HepG2 (cell line): ENCODE results near the gene FETUB. TPM values are rescaled to one million over a fixed set of nuclear protein-coding genes. Genes with fewer than 3 reads are reported as not detected.

Experiments used
- ATAC-seq: fragments of 200-7000 bp; cut with Tn5 transposase; 3 replicates; pipeline ENCODE4 v1.9.1; 2020; ENCODE audit warnings: mild to moderate bottlenecking, moderate library complexity
- BruUV-seq: library from RNA; stranded (reverse); fragments of 400-500 nt; replicated peaks from 2 replicates; lab custom pipeline; 2021; lab: Mats Ljungman, UMichigan
- CTCF ChIA-PET: fragments of 300-600 bp; formaldehyde crosslinking; extraction: SDS; loops from one replicate; lab custom pipeline; 2021; ENCODE audit warnings: low total read pairs, inconsistent platforms, low intra/inter-chr PET ratio; lab: Yijun Ruan, JAX
- POLR2A ChIA-PET: fragments of 350-600 bp; sonication (Branson Sonifier 250); formaldehyde crosslinking; loops from one replicate; lab custom pipeline; 2020; ENCODE audit warnings: antibody characterized with exemption, inconsistent platforms; lab: Yijun Ruan, JAX
- DNase-seq: peaks from one replicate; pipeline ENCODE4 v3.0.0-alpha.2; 2015; ENCODE audit warnings: low spot score
- FAIRE-seq: peaks from 3 replicates; lab custom pipeline; 2011; peaks lifted over from hg19 to GRCh38; lab: Jason Lieb, UNC
- H2AFZ ChIP-seq: one replicate; pipeline ENCODE4 v1.6.1; 2011; ENCODE audit warnings: low read length, inconsistent platforms
- H3K27ac ChIP-seq: fragments of 300-600 bp; 3 replicates; pipeline ENCODE4 v1.8.0; 2011; ENCODE audit warnings: mixed run types, mild to moderate bottlenecking, mixed read lengths, low read length, inconsistent platforms; ENCODE audit not compliant: insufficient read depth; ENCODE audit errors: extremely low read length
- H3K27me3 ChIP-seq, 2 experiments: fragments of 200-600 bp in 1 of 2; 2 replicates in 1 of 2; 3 replicates in 1 of 2; pipeline versions ENCODE4 v1.6.0 to v1.8.0; 2011; ENCODE audit warnings: low read length in 2 of 2, mild to moderate bottlenecking in 2 of 2, moderate library complexity in 2 of 2, inconsistent platforms in 1 of 2; ENCODE audit not compliant: insufficient read depth in 2 of 2, control insufficient read depth in 1 of 2
- H3K36me3 ChIP-seq, 2 experiments: fragments of 200-600 bp in 1 of 2; replicated peaks in 1 of 2; 2 replicates in 1 of 2; 3 replicates in 1 of 2; pipeline versions ENCODE4 v1.5.1 to v1.8.0; 2011; ENCODE audit warnings: low read length in 2 of 2, inconsistent platforms in 1 of 2; ENCODE audit not compliant: insufficient read depth in 2 of 2, control insufficient read depth in 1 of 2
- H3K4me1 ChIP-seq: 2 replicates; pipeline ENCODE4 v1.5.1; 2012; ENCODE audit warnings: low read length, inconsistent platforms; ENCODE audit not compliant: insufficient read depth
- H3K4me2 ChIP-seq: 2 replicates; pipeline ENCODE4 v1.6.0; 2011; ENCODE audit warnings: low read depth, low read length, inconsistent platforms
- H3K4me3 ChIP-seq, 3 experiments: fragments of 200-600 bp in 1 of 3; sonication (generic), shearing (Covaris generic) in 1 of 3; replicated peaks in 1 of 3; 2 replicates each; pipeline ENCODE4 v1.5.1; 2011 to 2016; ENCODE audit warnings: low read length in 3 of 3, inconsistent platforms in 2 of 3, low read depth in 2 of 3, mild to moderate bottlenecking in 2 of 3, control low read depth in 1 of 3, mixed read lengths in 1 of 3; ENCODE audit not compliant: insufficient read depth in 1 of 3
- H3K79me2 ChIP-seq: one replicate; pipeline ENCODE4 v1.6.1; 2011; ENCODE audit warnings: low read length, inconsistent platforms; ENCODE audit not compliant: insufficient read depth
- H3K9ac ChIP-seq: 2 replicates; pipeline ENCODE4 v1.6.0; 2011; ENCODE audit warnings: mild to moderate bottlenecking, low read depth, low read length, inconsistent platforms; ENCODE audit not compliant: insufficient read depth
- H3K9me3 ChIP-seq: 2 replicates; pipeline ENCODE4 v1.5.1; 2012; ENCODE audit warnings: mild to moderate bottlenecking, low read length
- H4K20me1 ChIP-seq: 2 replicates; pipeline ENCODE4 v1.6.0; 2011; ENCODE audit warnings: inconsistent platforms, mild to moderate bottlenecking, low read length, moderate library complexity; ENCODE audit not compliant: insufficient read depth
- FOXP1 ChIP-seq, 2 experiments: fragments of 450-650 bp in 1 of 2; IDR thresholded peaks; 2 replicates each; pipeline ENCODE4 v1.6.1; 2017 to 2018; ENCODE audit warnings: antibody characterized with exemption in 1 of 2
- POLR2A ChIP-seq, 2 experiments: IDR thresholded peaks; 2 replicates each; pipeline ENCODE4 v1.6.1; 2011; ENCODE audit warnings: low read depth in 2 of 2, low read length in 2 of 2, mild to moderate bottlenecking in 1 of 2, moderate library complexity in 1 of 2; ENCODE audit not compliant: insufficient read depth in 1 of 2
- SNAPC2 ChIP-seq: sonication (generic); formaldehyde crosslinking; IDR thresholded peaks from 2 replicates; pipeline ENCODE4 v1.8.1; 2022; ENCODE audit warnings: mild to moderate bottlenecking, missing genetic modification reagents
- ZBTB38 ChIP-seq: sonication (generic); formaldehyde crosslinking; IDR thresholded peaks from 2 replicates; pipeline ENCODE4 v1.5.1; 2020; ENCODE audit warnings: mild to moderate bottlenecking, missing genetic modification reagents
- ZNF136 ChIP-seq: sonication (generic); formaldehyde crosslinking; IDR thresholded peaks from 2 replicates; pipeline ENCODE4 v1.8.1; 2022; ENCODE audit warnings: low read depth, mild to moderate bottlenecking, moderate library complexity, missing genetic modification reagents
- ZNF234 ChIP-seq: sonication (generic); formaldehyde crosslinking; conservative IDR thresholded peaks from 2 replicates; pipeline ENCODE4 v1.5.1; 2020; ENCODE audit warnings: mild to moderate bottlenecking, missing genetic modification reagents
- ZNF451 ChIP-seq: sonication (generic); formaldehyde crosslinking; IDR thresholded peaks from 2 replicates; pipeline ENCODE4 v1.5.0; 2020; ENCODE audit warnings: mild to moderate bottlenecking, missing genetic modification reagents
- ZNF652 ChIP-seq: IDR thresholded peaks from 2 replicates; pipeline ENCODE4 v1.6.1; 2016; ENCODE audit warnings: low read depth, borderline replicate concordance
- ZNF747 ChIP-seq: sonication (generic); formaldehyde crosslinking; IDR thresholded peaks from 2 replicates; pipeline ENCODE4 v1.8.1; 2023; ENCODE audit warnings: missing genetic modification reagents, mild to moderate bottlenecking, borderline replicate concordance
- ZNF839 ChIP-seq: sonication (generic); formaldehyde crosslinking; IDR thresholded peaks from 2 replicates; pipeline ENCODE4 v1.4.0; 2020; ENCODE audit warnings: missing genetic modification reagents, mild to moderate bottlenecking, borderline replicate concordance
- ZSCAN21 ChIP-seq: sonication (generic); formaldehyde crosslinking; IDR thresholded peaks from 2 replicates; pipeline ENCODE4 v1.8.0; 2022; ENCODE audit warnings: mild to moderate bottlenecking, missing genetic modification reagents, moderate library complexity, borderline replicate concordance
- WGBS: methylation state at CpG from one replicate; pipeline ENCODE4 v1.1.6; 2017; ENCODE audit warnings: low lambda C conversion rate; 5-methylcytosine and 5-hydroxymethylcytosine counted together
- in situ Hi-C: cut with HindIII; loops from 2 replicates; pipeline ENCODE4 v1.10.0; 2017; ENCODE audit warnings: low pct_unique_long_range_greater_than_20kb; ENCODE audit not compliant: extremely low pct_ligation_motif_present
- intact Hi-C: fragments of 100-400 bp; cut with micrococcal nuclease; formaldehyde crosslinking; loops from one replicate; pipeline ENCODE4 v1.10.0; 2022; ENCODE audit not compliant: unreplicated experiment
- polyA plus RNA-seq, 8 experiments: library from polyadenylated mRNA; depleted of rRNA in 3 of 8; stranded (reverse) in 7 of 8; unstranded in 1 of 8; fragments of >200 nt; fragmentation: Illumina TruSeq in 4 of 8; extraction: Trizol in 4 of 8; gene quantifications; 2 replicates each; pipeline versions ENCODE4 v1.2.1 to v1.2.3, GENCODE V29; 2011 to 2016; ENCODE audit warnings: low read depth in 4 of 8, missing spikeins in 1 of 8, mixed read lengths in 1 of 8; ENCODE audit not compliant: insufficient read depth in 1 of 8
- total RNA-seq, 5 experiments: library from RNA; depleted of rRNA; stranded (reverse); fragments of >200 nt; fragmentation: Illumina TruSeq; extraction: Trizol; gene quantifications; 2 replicates each; pipeline ENCODE4 v1.2.3, GENCODE V29; 2016; ENCODE audit warnings: low read depth in 1 of 5
- TF ChIP-seq, protein P1 (sequence below): sonication (generic); formaldehyde crosslinking; IDR thresholded peaks from 2 replicates; pipeline ENCODE4 v1.5.0; 2020; ENCODE audit warnings: missing genetic modification reagents
- TF ChIP-seq, protein P2 (sequence below): sonication (generic); formaldehyde crosslinking; IDR thresholded peaks from 2 replicates; pipeline ENCODE4 v1.4.0; 2020; ENCODE audit warnings: mild to moderate bottlenecking, missing genetic modification reagents
- TF ChIP-seq, protein P3 (sequence below): sonication (generic); formaldehyde crosslinking; IDR thresholded peaks from 2 replicates; pipeline ENCODE4 v1.4.0; 2020; ENCODE audit warnings: mild to moderate bottlenecking, low read depth, missing genetic modification reagents
- TF ChIP-seq, protein P4 (sequence below): IDR thresholded peaks from 2 replicates; pipeline ENCODE4 v1.6.1; 2016; ENCODE audit warnings: low read depth, missing genetic modification reagents, missing compliant biosample characterization

Gene FETUB
- total and polyA plus RNA-seq, 2 of the 13 experiments (the other 11 are each of a cell fraction or from before 2014, with no cell fraction given) = 2.1 to 4.4 TPM

DNA sequence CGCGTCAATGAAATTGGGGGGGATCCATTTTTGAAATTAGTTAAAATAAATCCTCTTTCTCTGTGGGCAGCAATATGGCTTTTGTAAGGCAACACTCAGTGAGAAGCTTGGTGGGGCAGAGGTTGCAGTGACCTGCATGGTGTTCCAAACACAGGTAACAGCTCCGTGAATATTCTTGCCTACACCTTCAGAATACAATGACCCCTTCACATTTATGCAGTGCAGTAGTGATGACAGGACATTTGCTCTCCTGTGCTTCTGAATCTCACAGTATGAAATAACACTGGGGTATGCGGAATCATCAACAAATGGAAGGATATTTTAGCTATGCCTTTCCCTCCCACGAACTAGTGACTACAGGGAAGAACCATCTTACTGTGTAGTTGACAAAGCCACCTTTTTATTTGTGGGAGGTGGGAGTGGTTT is 20.4 kb upstream of the FETUB start:
- in situ Hi-C loops (loop anchor here (10.0 kb wide), 1 partner anchor 135 kb away; no protein-coding TSS in a partner anchor), intact Hi-C loops (no loop called here)
- peaks cover 66% of the 10 kb centered on the region for H4K20me1 ChIP-seq
- BruUV-seq = no TSS peak
- H3K36me3 ChIP-seq = peaks cover 15 to 37% of the 10 kb centered on the region in 2 experiments
- no peaks in the 10 kb centered on the region for H3K27me3 ChIP-seq
- POLR2A ChIA-PET = interaction anchor here (0.8 to 27.1 kb wide), 5 partner anchors 15 to 123 kb away, joined by 3 to 854 read pairs (median 4); partner anchors contain the start of gene TBCCD1
- CTCF ChIA-PET = no interaction called here
- no peaks in the 10 kb centered on the region for H3K79me2 ChIP-seq
- ATAC-seq = no peak
- FAIRE-seq = no peak
- no peak overlapping the region for H3K4me2 ChIP-seq
- peak overlapping the region; percentile 34 for H3K27ac ChIP-seq
- H2AFZ ChIP-seq = no peak overlapping the region
- DNase-seq = no peak
- H3K4me3 ChIP-seq = no peak overlapping the region
- 96% methylated on average over 5 of the region's 5 CpGs for WGBS
- peaks cover 29% of the 10 kb centered on the region for H3K4me1 ChIP-seq
- no peaks in the 10 kb centered on the region for H3K9me3 ChIP-seq
- H3K9ac ChIP-seq = no peak overlapping the region
- TF ChIP-seq, protein P1, sequence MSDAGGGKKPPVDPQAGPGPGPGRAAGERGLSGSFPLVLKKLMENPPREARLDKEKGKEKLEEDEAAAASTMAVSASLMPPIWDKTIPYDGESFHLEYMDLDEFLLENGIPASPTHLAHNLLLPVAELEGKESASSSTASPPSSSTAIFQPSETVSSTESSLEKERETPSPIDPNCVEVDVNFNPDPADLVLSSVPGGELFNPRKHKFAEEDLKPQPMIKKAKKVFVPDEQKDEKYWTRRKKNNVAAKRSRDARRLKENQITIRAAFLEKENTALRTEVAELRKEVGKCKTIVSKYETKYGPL (CRISPR knock-in tag) = no peak
- TF ChIP-seq ZNF234 (CRISPR knock-in tag) (0 out of 2 replicates have a peak, but pooled peaks have one; percentile 5), ZNF747 (CRISPR knock-in tag) (peak; percentile 29), ZNF652 (CRISPR knock-in tag) (no peak), FOXP1 (IDR thresholded peaks at IDR 0.05) (no peak), FOXP1 (CRISPR knock-in tag; IDR thresholded peaks at IDR 0.05) (no peak), ZNF451 (CRISPR knock-in tag) (no peak), ZNF839 (no peak), ZNF136 (CRISPR knock-in tag) (0 out of 2 replicates have a peak, but pooled peaks have one; percentile 15), POLR2A (IDR thresholded peaks at IDR 0.05; ENCODE audit: insufficient read depth in 1 of 2, low read depth in 2 of 2, low read length in 2 of 2) (peak; percentile 30 to 72; a peak in 2 of 4 replicates), ZSCAN21 (peak; percentile 12; the same call in 1 of the 2 replicates), SNAPC2 (CRISPR knock-in tag) (0 out of 2 replicates have a peak, but pooled peaks have one; percentile 2), ZBTB38 (peak; percentile 72; the same call in 1 of the 2 replicates)
- TF ChIP-seq, protein P2, sequence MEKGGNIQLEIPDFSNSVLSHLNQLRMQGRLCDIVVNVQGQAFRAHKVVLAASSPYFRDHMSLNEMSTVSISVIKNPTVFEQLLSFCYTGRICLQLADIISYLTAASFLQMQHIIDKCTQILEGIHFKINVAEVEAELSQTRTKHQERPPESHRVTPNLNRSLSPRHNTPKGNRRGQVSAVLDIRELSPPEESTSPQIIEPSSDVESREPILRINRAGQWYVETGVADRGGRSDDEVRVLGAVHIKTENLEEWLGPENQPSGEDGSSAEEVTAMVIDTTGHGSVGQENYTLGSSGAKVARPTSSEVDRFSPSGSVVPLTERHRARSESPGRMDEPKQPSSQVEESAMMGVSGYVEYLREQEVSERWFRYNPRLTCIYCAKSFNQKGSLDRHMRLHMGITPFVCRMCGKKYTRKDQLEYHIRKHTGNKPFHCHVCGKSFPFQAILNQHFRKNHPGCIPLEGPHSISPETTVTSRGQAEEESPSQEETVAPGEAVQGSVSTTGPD (CRISPR knock-in tag) = no peak
- TF ChIP-seq, protein P3, sequence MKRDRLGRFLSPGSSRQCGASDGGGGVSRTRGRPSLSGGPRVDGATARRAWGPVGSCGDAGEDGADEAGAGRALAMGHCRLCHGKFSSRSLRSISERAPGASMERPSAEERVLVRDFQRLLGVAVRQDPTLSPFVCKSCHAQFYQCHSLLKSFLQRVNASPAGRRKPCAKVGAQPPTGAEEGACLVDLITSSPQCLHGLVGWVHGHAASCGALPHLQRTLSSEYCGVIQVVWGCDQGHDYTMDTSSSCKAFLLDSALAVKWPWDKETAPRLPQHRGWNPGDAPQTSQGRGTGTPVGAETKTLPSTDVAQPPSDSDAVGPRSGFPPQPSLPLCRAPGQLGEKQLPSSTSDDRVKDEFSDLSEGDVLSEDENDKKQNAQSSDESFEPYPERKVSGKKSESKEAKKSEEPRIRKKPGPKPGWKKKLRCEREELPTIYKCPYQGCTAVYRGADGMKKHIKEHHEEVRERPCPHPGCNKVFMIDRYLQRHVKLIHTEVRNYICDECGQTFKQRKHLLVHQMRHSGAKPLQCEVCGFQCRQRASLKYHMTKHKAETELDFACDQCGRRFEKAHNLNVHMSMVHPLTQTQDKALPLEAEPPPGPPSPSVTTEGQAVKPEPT (CRISPR knock-in tag) = no peak
- TF ChIP-seq, protein P4, sequence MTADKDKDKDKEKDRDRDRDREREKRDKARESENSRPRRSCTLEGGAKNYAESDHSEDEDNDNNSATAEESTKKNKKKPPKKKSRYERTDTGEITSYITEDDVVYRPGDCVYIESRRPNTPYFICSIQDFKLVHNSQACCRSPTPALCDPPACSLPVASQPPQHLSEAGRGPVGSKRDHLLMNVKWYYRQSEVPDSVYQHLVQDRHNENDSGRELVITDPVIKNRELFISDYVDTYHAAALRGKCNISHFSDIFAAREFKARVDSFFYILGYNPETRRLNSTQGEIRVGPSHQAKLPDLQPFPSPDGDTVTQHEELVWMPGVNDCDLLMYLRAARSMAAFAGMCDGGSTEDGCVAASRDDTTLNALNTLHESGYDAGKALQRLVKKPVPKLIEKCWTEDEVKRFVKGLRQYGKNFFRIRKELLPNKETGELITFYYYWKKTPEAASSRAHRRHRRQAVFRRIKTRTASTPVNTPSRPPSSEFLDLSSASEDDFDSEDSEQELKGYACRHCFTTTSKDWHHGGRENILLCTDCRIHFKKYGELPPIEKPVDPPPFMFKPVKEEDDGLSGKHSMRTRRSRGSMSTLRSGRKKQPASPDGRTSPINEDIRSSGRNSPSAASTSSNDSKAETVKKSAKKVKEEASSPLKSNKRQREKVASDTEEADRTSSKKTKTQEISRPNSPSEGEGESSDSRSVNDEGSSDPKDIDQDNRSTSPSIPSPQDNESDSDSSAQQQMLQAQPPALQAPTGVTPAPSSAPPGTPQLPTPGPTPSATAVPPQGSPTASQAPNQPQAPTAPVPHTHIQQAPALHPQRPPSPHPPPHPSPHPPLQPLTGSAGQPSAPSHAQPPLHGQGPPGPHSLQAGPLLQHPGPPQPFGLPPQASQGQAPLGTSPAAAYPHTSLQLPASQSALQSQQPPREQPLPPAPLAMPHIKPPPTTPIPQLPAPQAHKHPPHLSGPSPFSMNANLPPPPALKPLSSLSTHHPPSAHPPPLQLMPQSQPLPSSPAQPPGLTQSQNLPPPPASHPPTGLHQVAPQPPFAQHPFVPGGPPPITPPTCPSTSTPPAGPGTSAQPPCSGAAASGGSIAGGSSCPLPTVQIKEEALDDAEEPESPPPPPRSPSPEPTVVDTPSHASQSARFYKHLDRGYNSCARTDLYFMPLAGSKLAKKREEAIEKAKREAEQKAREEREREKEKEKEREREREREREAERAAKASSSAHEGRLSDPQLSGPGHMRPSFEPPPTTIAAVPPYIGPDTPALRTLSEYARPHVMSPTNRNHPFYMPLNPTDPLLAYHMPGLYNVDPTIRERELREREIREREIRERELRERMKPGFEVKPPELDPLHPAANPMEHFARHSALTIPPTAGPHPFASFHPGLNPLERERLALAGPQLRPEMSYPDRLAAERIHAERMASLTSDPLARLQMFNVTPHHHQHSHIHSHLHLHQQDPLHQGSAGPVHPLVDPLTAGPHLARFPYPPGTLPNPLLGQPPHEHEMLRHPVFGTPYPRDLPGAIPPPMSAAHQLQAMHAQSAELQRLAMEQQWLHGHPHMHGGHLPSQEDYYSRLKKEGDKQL (CRISPR knock-in tag) = peak; percentile 12; the same call in 1 of the 2 replicates
